Prostate gland (tissue), 2 donors: Measurements from ENCODE around the gene ARMC6. TPM values are rescaled to one million over a fixed set of nuclear protein-coding genes. Genes with fewer than 3 reads are reported as not detected.

Experiments
- DNase-seq: peaks from one replicate; pipeline ENCODE4 v3.0.0-alpha.2; 2019; ENCODE audit warnings: low spot score
- H3K27ac ChIP-seq, 2 donors: fragments of 200-600 bp; sonication (generic); 2 replicates each; pipeline ENCODE4 v1.5.1; 2017 to 2019
- H3K27me3 ChIP-seq: fragments of 200-600 bp; sonication (generic); replicated peaks from 2 replicates; pipeline ENCODE4 v1.5.1; 2019; ENCODE audit not compliant: insufficient read depth
- H3K36me3 ChIP-seq, 2 donors: fragments of 200-600 bp; sonication (generic); 1 replicate in 1 of 2; 2 replicates in 1 of 2; pipeline versions ENCODE4 v1.5.1 to v1.8.1; 2017 to 2019
- H3K4me1 ChIP-seq: fragments of 200-600 bp; sonication (generic); replicated peaks from 2 replicates; pipeline ENCODE4 v1.5.1; 2019
- H3K4me3 ChIP-seq, 2 donors: fragments of 200-600 bp; sonication (generic); 2 replicates each; pipeline ENCODE4 v1.5.1; 2017 to 2019
- H3K9me3 ChIP-seq: fragments of 200-600 bp; sonication (generic); 2 replicates; pipeline ENCODE4 v1.5.1; 2017
- CTCF ChIP-seq, 4 experiments: fragments of 200-600 bp in 2 of 4; fragments of 450-650 bp in 2 of 4; sonication (generic) in 2 of 4; IDR thresholded peaks; 1 replicate in 3 of 4; 2 replicates in 1 of 4; pipeline ENCODE4 v1.5.1; 2016 to 2019; ENCODE audit warnings: antibody characterized with exemption in 4 of 4, mild to moderate bottlenecking in 2 of 4, moderate library complexity in 2 of 4
- POLR2A ChIP-seq: fragments of 450-650 bp; IDR thresholded peaks from one replicate; pipeline ENCODE4 v1.6.1; 2016; ENCODE audit warnings: antibody characterized with exemption, mild to moderate bottlenecking
- POLR2AphosphoS5 ChIP-seq: sonication (generic); formaldehyde crosslinking; IDR thresholded peaks from one replicate; pipeline ENCODE4 v1.6.1; 2017; ENCODE audit warnings: antibody characterized with exemption
- WGBS: methylation state at CpG from one replicate; pipeline ENCODE4 v1.1.5; 2018; 5-methylcytosine and 5-hydroxymethylcytosine counted together
- intact Hi-C: fragments of 100-400 bp; cut with DNase I; formaldehyde crosslinking; loops from one replicate; pipeline ENCODE4 v1.14.2; 2022
- total RNA-seq, 2 donors: library from RNA; depleted of rRNA; stranded (reverse); fragments of >200 nt; gene quantifications; one replicate each; pipeline ENCODE4 v1.1.0, GENCODE V29; 2016

Gene ARMC6
- total RNA-seq, 2 donors from 2014 or later = 36.1 to 43.3 TPM

DNA sequence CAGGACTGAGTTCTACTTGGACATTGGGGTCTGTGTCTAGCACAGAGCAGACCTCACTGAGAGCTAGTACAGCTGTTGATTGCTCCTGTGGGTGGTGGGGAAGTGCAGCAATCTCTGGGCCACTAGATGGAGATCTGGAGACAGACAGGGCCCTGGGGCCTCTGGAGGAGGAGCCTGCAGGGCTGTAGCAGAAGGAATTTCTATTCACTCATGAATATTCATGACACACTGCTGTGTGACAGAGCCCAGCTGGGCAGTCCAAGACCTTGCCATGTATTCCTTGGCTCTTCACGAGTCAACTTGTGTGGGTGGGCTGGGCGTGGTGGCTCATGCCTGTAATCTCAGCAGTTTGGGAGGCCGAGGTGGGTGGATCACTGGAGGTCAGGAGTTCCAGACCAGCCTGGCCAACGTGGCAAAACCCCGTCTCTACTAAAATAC lies 37.6 kb upstream of the ARMC6 start:
- intact Hi-C loops = no loop called here
- WGBS = 53% methylated on average over 5 of the region's 5 CpGs
- H3K4me3 ChIP-seq = no peak overlapping the region
- H3K9me3 ChIP-seq = no peaks in the 10 kb centered on the region
- TF ChIP-seq POLR2AphosphoS5 (peak; percentile 50), POLR2A (no peak), CTCF (IDR thresholded peaks at IDR 0.05) (peak in 3 of 4 experiments; percentile 40 to 56 (median 48))
- peaks cover 0 to 3% of the 10 kb centered on the region in 2 donors for H3K36me3 ChIP-seq
- no peaks in the 10 kb centered on the region for H3K27me3 ChIP-seq
- H3K4me1 ChIP-seq = no peaks in the 10 kb centered on the region
- DNase-seq = peak; percentile 30
- H3K27ac ChIP-seq = no peak overlapping the region

- Histone ChIP-seq H3K27ac (no peak overlapping the region), H3K9me3 (no peaks in the 10 kb centered on the region), H3K4me1 (no peaks in the 10 kb centered on the region), H3K27me3 (no peaks in the 10 kb centered on the region), H3K36me3 (peaks cover 0 to 3% of the 10 kb centered on the region in 2 donors), H3K4me3 (no peak overlapping the region)
- DNase-seq = no peak
- intact Hi-C loops = no loop called here
- WGBS = 93% methylated on average over 10 of the region's 10 CpGs
- no peak for TF ChIP-seq CTCF (IDR thresholded peaks at IDR 0.05)
- TF ChIP-seq POLR2A = no peak
- TF ChIP-seq POLR2AphosphoS5 = no peak
These were observed 37.1 kb upstream of the ARMC6 start for GRCh38 chr19:18996351-18996750.

GRCh38 chr19:18996796-18997394 lies 36.5 kb upstream of the ARMC6 start:
- H3K4me3 ChIP-seq = no peak overlapping the region
- H3K27ac ChIP-seq = no peak overlapping the region
- 80% methylated on average over 6 of the region's 6 CpGs for WGBS
- peaks cover 0 to 3% of the 10 kb centered on the region in 2 donors for H3K36me3 ChIP-seq
- no peak for DNase-seq
- H3K4me1 ChIP-seq = no peaks in the 10 kb centered on the region
- no peaks in the 10 kb centered on the region for H3K9me3 ChIP-seq
- intact Hi-C loops = no loop called here
- TF ChIP-seq CTCF (IDR thresholded peaks at IDR 0.05) = no peak
- TF ChIP-seq POLR2AphosphoS5 = no peak
- no peak for TF ChIP-seq POLR2A
- no peaks in the 10 kb centered on the region for H3K27me3 ChIP-seq

- Histone ChIP-seq H3K4me1 (no peaks in the 10 kb centered on the region), H3K4me3 (no peak overlapping the region), H3K36me3 (peaks cover 0 to 7% of the 10 kb centered on the region in 2 donors), H3K9me3 (no peaks in the 10 kb centered on the region), H3K27me3 (no peaks in the 10 kb centered on the region), H3K27ac (no peak overlapping the region)
- no peak for TF ChIP-seq POLR2A
- no peak for TF ChIP-seq CTCF (IDR thresholded peaks at IDR 0.05)
- no peak for TF ChIP-seq POLR2AphosphoS5
- WGBS = 66% methylated on average over 8 of the region's 8 CpGs
- no peak for DNase-seq
- intact Hi-C loops = no loop called here
These were observed 35.1 kb upstream of the ARMC6 start for GRCh38 chr19:18998276-18998675.
